ENCODE data around the gene TMEM63A. TPM values are rescaled to one million over a fixed set of nuclear protein-coding genes. Genes with fewer than 3 reads are reported as not detected.

The TMEM63A gene
- total and polyA plus RNA-seq, 2 of the 13 experiments (the other 11 are each of a cell fraction or from before 2014, with no cell fraction given): 23.9 to 53.3 TPM

DNA sequence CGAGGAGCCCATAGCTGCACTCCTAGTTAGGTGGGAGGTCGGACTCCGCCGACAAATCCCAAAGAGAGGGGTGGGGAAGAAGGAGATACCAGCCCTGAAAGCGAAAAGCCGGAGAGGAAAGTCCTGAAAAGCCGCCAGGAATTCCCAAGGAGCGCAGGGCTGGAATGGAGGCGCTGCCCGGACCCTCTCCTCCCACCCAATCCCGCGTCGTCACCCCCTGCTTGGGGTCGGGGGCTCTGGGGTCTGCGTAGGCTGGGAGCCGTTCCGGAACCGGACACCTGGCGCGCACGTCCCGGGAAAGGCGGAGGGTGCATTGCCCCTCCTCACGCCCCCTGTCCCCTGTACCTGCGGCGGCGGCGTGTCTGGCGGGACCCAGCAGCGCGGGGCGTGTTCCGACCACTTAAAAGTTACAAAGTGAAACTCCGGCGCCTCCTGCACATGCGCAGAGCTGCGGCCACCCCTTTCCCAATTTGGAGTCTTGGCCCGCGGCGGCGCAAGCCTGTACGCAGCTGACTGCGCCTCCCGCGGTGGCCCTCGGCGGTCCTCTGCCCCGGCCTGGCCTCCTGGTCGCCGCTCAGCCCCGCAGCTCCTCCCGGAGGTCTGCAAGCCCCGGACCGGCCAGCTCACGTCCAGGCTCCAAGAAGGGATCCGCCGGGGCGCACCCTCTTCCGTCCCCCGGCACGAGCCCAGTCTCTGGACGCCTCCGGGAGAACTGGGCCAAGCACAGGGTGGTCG is at the start of gene TMEM63A (continued):
- TF ChIP-seq SRY (CRISPR knock-in tag; IDR thresholded peaks at IDR 0.05) (no peak), BHLHE40 (IDR thresholded peaks at IDR 0.05; ENCODE audit: low read length) (no peak), ZNF276 (CRISPR knock-in tag; IDR thresholded peaks at IDR 0.05; ENCODE audit: low read depth) (no peak), PHF21A (CRISPR knock-in tag; IDR thresholded peaks at IDR 0.05) (peak; percentile 72), ZNF790 (CRISPR knock-in tag; IDR thresholded peaks at IDR 0.05; ENCODE audit: borderline replicate concordance) (no peak), MEIS1 (CRISPR knock-in tag; IDR thresholded peaks at IDR 0.05; ENCODE audit: borderline replicate concordance) (peak; percentile 15; the same call in 1 of the 2 replicates), SATB2 (CRISPR knock-in tag; IDR thresholded peaks at IDR 0.05) (no peak; the same call in 1 of the 2 replicates), XRCC5 (optimal IDR thresholded peaks at IDR 0.05; ENCODE audit: low read length) (peak; percentile 50), DDIT3 (CRISPR knock-in tag; IDR thresholded peaks at IDR 0.05) (no peak), POLR2AphosphoS5 (IDR thresholded peaks at IDR 0.05; ENCODE audit: low read depth, low read length) (peak; percentile 57; the same call in 1 of the 2 replicates), KLF16 (CRISPR knock-in tag; IDR thresholded peaks at IDR 0.05) (peak in 1 of 2 experiments; percentile 48; a peak in 1 of 4 replicates), SMC3 (IDR thresholded peaks at IDR 0.05; ENCODE audit: low read length) (no peak), GATAD2A (CRISPR knock-in tag; IDR thresholded peaks at IDR 0.05) (no peak; the same call in none of the 2 replicates), ZNF556 (CRISPR knock-in tag; IDR thresholded peaks at IDR 0.05; ENCODE audit: borderline replicate concordance) (peak; percentile 68; the same call in 1 of the 2 replicates), NAIF1 (CRISPR knock-in tag; IDR thresholded peaks at IDR 0.05; ENCODE audit: borderline replicate concordance) (peak; percentile 91), AHDC1 (CRISPR knock-in tag; IDR thresholded peaks at IDR 0.05; ENCODE audit: borderline replicate concordance) (no peak), ERF (CRISPR knock-in tag; IDR thresholded peaks at IDR 0.05) (peak; percentile 24; the same call in 1 of the 2 replicates), REL (CRISPR knock-in tag; conservative IDR thresholded peaks at IDR 0.05) (0 out of 2 replicates have a peak, but pooled peaks have one; percentile 37), ZSCAN22 (CRISPR knock-in tag; IDR thresholded peaks at IDR 0.05) (0 out of 2 replicates have a peak, but pooled peaks have one; percentile 29), TARDBP (CRISPR knock-in tag; IDR thresholded peaks at IDR 0.05) (peak; percentile 55; the same call in 1 of the 2 replicates), POGZ (CRISPR knock-in tag; IDR thresholded peaks at IDR 0.05) (0 out of 2 replicates have a peak, but pooled peaks have one; percentile 37)

All from HepG2 (cell line).